ENCODE results near the gene GOLGA5. TPM values are rescaled to one million over a fixed set of nuclear protein-coding genes. Genes with fewer than 3 reads are reported as not detected.
A peak's percentile ranks its signal among the peaks of the same experiment; 100 is the strongest.

The GOLGA5 gene
- total and polyA plus RNA-seq, 2 of the 13 experiments (the other 11 are each of a cell fraction or from before 2014, with no cell fraction given), result 31.0 to 40.0 TPM

DNA sequence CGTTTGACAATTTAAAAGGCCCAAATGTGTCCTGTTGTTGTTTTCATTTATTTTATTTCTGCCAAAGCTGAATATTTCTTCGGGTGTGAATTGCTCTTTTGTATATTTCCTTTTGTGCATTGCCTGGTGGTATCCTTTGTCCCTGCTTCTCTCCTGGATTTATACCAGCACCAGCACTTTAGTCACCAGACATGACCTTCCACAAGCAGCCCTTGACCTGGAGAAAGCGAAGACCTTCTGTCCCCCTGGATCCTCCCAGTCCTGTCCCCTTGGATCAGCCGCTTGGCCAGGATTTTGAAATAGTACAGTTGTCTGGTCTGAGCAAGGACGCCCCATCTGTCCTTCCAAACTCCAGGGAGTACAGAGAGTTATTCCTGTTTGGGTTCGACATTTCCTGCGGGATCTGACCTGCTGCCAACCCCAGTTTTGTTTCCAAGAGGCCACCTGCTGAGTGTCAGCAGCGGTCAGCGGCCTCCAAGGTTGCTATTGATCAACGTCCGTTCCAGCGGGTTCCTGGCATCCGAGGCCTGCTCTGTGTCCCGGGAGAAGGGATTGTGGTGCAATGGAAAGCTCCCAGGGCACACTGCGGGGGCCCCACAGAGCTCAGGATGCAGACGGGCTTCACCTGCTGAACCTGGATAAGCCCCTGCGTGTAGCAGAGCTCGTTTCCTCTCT lies 83.8 kb downstream of the GOLGA5 start (continued):
- TF ChIP-seq, protein P1, sequence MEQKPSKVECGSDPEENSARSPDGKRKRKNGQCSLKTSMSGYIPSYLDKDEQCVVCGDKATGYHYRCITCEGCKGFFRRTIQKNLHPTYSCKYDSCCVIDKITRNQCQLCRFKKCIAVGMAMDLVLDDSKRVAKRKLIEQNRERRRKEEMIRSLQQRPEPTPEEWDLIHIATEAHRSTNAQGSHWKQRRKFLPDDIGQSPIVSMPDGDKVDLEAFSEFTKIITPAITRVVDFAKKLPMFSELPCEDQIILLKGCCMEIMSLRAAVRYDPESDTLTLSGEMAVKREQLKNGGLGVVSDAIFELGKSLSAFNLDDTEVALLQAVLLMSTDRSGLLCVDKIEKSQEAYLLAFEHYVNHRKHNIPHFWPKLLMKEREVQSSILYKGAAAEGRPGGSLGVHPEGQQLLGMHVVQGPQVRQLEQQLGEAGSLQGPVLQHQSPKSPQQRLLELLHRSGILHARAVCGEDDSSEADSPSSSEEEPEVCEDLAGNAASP (CRISPR knock-in tag; IDR thresholded peaks at IDR 0.05; ENCODE audit: borderline replicate concordance), result peak; percentile 58; the same call in 1 of the 2 replicates
- TF ChIP-seq ZNF121 (CRISPR knock-in tag; IDR thresholded peaks at IDR 0.05) (no peak), ZSCAN21 (CRISPR knock-in tag; IDR thresholded peaks at IDR 0.05; ENCODE audit: borderline replicate concordance) (peak; percentile 61; the same call in 1 of the 2 replicates), MED8 (CRISPR knock-in tag; IDR thresholded peaks at IDR 0.05; ENCODE audit: insufficient replicate concordance) (no peak), MIER2 (CRISPR knock-in tag; IDR thresholded peaks at IDR 0.05) (peak; percentile 67; the same call in 1 of the 2 replicates), MIXL1 (CRISPR knock-in tag; IDR thresholded peaks at IDR 0.05) (0 out of 2 replicates have a peak, but pooled peaks have one; percentile 18), NR2F1 (CRISPR knock-in tag; IDR thresholded peaks at IDR 0.05) (peak in 1 of 2 experiments; percentile 45; a peak in 1 of 4 replicates), FOXP4 (CRISPR knock-in tag; IDR thresholded peaks at IDR 0.05) (peak; percentile 66), ZNF451 (CRISPR knock-in tag; IDR thresholded peaks at IDR 0.05) (no peak), CEBPG (CRISPR knock-in tag; IDR thresholded peaks at IDR 0.05) (peak; percentile 57), THAP11 (CRISPR knock-in tag; IDR thresholded peaks at IDR 0.05) (peak; percentile 26; the same call in 1 of the 2 replicates), ZNF737 (CRISPR knock-in tag; IDR thresholded peaks at IDR 0.05; ENCODE audit: borderline replicate concordance) (no peak), TBX2 (CRISPR knock-in tag; IDR thresholded peaks at IDR 0.05; ENCODE audit: borderline replicate concordance) (peak; percentile 18; the same call in 1 of the 2 replicates), ZC3H4 (CRISPR knock-in tag; IDR thresholded peaks at IDR 0.05; ENCODE audit: borderline replicate concordance) (no peak), MYC (CRISPR knock-in tag; IDR thresholded peaks at IDR 0.05; ENCODE audit: borderline replicate concordance) (peak; percentile 27; the same call in 1 of the 2 replicates)
- TF ChIP-seq, protein P2, sequence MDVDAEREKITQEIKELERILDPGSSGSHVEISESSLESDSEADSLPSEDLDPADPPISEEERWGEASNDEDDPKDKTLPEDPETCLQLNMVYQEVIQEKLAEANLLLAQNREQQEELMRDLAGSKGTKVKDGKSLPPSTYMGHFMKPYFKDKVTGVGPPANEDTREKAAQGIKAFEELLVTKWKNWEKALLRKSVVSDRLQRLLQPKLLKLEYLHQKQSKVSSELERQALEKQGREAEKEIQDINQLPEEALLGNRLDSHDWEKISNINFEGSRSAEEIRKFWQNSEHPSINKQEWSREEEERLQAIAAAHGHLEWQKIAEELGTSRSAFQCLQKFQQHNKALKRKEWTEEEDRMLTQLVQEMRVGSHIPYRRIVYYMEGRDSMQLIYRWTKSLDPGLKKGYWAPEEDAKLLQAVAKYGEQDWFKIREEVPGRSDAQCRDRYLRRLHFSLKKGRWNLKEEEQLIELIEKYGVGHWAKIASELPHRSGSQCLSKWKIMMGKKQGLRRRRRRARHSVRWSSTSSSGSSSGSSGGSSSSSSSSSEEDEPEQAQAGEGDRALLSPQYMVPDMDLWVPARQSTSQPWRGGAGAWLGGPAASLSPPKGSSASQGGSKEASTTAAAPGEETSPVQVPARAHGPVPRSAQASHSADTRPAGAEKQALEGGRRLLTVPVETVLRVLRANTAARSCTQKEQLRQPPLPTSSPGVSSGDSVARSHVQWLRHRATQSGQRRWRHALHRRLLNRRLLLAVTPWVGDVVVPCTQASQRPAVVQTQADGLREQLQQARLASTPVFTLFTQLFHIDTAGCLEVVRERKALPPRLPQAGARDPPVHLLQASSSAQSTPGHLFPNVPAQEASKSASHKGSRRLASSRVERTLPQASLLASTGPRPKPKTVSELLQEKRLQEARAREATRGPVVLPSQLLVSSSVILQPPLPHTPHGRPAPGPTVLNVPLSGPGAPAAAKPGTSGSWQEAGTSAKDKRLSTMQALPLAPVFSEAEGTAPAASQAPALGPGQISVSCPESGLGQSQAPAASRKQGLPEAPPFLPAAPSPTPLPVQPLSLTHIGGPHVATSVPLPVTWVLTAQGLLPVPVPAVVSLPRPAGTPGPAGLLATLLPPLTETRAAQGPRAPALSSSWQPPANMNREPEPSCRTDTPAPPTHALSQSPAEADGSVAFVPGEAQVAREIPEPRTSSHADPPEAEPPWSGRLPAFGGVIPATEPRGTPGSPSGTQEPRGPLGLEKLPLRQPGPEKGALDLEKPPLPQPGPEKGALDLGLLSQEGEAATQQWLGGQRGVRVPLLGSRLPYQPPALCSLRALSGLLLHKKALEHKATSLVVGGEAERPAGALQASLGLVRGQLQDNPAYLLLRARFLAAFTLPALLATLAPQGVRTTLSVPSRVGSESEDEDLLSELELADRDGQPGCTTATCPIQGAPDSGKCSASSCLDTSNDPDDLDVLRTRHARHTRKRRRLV (CRISPR knock-in tag; IDR thresholded peaks at IDR 0.05), result no peak
- TF ChIP-seq, protein P3, sequence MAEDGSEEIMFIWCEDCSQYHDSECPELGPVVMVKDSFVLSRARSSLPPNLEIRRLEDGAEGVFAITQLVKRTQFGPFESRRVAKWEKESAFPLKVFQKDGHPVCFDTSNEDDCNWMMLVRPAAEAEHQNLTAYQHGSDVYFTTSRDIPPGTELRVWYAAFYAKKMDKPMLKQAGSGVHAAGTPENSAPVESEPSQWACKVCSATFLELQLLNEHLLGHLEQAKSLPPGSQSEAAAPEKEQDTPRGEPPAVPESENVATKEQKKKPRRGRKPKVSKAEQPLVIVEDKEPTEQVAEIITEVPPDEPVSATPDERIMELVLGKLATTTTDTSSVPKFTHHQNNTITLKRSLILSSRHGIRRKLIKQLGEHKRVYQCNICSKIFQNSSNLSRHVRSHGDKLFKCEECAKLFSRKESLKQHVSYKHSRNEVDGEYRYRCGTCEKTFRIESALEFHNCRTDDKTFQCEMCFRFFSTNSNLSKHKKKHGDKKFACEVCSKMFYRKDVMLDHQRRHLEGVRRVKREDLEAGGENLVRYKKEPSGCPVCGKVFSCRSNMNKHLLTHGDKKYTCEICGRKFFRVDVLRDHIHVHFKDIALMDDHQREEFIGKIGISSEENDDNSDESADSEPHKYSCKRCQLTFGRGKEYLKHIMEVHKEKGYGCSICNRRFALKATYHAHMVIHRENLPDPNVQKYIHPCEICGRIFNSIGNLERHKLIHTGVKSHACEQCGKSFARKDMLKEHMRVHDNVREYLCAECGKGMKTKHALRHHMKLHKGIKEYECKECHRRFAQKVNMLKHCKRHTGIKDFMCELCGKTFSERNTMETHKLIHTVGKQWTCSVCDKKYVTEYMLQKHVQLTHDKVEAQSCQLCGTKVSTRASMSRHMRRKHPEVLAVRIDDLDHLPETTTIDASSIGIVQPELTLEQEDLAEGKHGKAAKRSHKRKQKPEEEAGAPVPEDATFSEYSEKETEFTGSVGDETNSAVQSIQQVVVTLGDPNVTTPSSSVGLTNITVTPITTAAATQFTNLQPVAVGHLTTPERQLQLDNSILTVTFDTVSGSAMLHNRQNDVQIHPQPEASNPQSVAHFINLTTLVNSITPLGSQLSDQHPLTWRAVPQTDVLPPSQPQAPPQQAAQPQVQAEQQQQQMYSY (CRISPR knock-in tag; IDR thresholded peaks at IDR 0.05), result peak; percentile 67

All from HepG2 (cell line).